ENCODE measurements around the gene NUBPL.

- no peak for TF ChIP-seq ATF3 (CRISPR knock-in tag; conservative IDR thresholded peaks at IDR 0.05)
- TF ChIP-seq CTCF (IDR thresholded peaks at IDR 0.05): no peak
- TF ChIP-seq USF2 (CRISPR knock-in tag; IDR thresholded peaks at IDR 0.05): no peak
- TF ChIP-seq NFYB (CRISPR knock-in tag; conservative IDR thresholded peaks at IDR 0.05; ENCODE audit: low read depth): no peak
- no peak for TF ChIP-seq NR3C1 (CRISPR knock-in tag; conservative IDR thresholded peaks at IDR 0.05; ENCODE audit: low read depth)
- no peak for TF ChIP-seq E2F4 (CRISPR knock-in tag; IDR thresholded peaks at IDR 0.05; ENCODE audit: borderline replicate concordance, low read depth)
- TF ChIP-seq E2F1 (CRISPR knock-in tag; IDR thresholded peaks at IDR 0.05): no peak
- TF ChIP-seq MAX (CRISPR knock-in tag; IDR thresholded peaks at IDR 0.05): no peak
Measured at GRCh38 chr14:31716208-31716607, 155.0 kb downstream of the NUBPL start.

Measured in WTC11 (cell line).